HG03097 (cell line): ENCODE data around the gene MAP3K21.

Experiments used
- ATAC-seq: cut with Tn5 transposase; IDR thresholded peaks from one replicate; pipeline ENCODE4 v1.9.1; 2021; ENCODE audit not compliant: unreplicated experiment, low FRiP score

The MAP3K21 gene

GRCh38 chr1:233327651-233328141 is at the start of gene MAP3K21:
MAP3K21 (plus strand) TSS chr1:233327724; CDS start chr1:233328029, 305 bp downstream.
- peak; percentile 33 for ATAC-seq

GRCh38 chr1:233278631-233279030 is 48.9 kb upstream of the MAP3K21 start:
- ATAC-seq = no peak

DNA sequence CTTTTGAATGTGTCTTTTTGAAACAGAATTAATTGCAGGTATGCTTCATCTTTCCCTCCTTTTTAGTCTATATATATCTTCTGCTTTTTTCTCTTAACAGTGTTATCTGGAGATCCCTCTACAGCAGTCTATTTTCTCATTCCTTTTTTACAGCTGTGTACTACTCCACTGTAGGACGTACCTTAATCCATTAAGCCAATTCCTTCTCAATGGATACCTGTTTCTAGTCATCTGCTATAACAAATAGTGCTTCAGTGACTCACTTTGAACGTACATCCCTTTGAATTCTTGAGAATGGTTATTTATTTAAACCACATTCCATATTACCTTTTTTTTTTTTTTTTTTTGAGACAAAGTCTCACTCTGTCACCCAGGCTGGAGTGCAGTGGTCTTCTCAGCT is 47.6 kb upstream of the MAP3K21 start:
- no peak for ATAC-seq

- peak; percentile 84 for ATAC-seq
These were observed 45.6 kb upstream of the MAP3K21 start for GRCh38 chr1:233281711-233282581.

- no peak for ATAC-seq
These were observed 45.0 kb upstream of the MAP3K21 start for GRCh38 chr1:233282582-233282886.

DNA sequence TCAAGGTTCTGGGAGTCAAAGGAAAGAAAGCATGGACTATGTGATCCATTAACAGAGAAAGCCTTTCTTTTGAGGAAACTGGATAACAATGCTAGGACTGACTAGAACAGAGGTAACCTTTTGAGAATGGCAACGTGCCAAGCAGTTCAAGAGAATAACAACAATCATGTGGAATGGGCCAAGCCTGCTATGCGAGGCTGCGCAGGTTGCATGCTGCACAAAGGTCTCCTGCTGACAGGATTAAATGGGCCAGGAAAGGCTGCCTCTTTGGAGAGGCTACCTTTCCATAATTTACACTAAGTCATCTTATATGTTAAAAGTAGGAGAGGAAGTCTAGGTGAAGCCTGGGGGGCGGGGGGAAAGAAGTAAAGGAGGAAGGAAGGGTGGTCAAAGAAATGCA is 37.8 kb upstream of the MAP3K21 start:
- ATAC-seq = no peak

- no peak for ATAC-seq
These were observed 37.0 kb upstream of the MAP3K21 start for GRCh38 chr1:233290396-233291034.

- no peak for ATAC-seq
These were observed 33.7 kb upstream of the MAP3K21 start for GRCh38 chr1:233293556-233294446.

- ATAC-seq = no peak
These were observed 32.6 kb upstream of the MAP3K21 start for GRCh38 chr1:233294913-233295236.

DNA sequence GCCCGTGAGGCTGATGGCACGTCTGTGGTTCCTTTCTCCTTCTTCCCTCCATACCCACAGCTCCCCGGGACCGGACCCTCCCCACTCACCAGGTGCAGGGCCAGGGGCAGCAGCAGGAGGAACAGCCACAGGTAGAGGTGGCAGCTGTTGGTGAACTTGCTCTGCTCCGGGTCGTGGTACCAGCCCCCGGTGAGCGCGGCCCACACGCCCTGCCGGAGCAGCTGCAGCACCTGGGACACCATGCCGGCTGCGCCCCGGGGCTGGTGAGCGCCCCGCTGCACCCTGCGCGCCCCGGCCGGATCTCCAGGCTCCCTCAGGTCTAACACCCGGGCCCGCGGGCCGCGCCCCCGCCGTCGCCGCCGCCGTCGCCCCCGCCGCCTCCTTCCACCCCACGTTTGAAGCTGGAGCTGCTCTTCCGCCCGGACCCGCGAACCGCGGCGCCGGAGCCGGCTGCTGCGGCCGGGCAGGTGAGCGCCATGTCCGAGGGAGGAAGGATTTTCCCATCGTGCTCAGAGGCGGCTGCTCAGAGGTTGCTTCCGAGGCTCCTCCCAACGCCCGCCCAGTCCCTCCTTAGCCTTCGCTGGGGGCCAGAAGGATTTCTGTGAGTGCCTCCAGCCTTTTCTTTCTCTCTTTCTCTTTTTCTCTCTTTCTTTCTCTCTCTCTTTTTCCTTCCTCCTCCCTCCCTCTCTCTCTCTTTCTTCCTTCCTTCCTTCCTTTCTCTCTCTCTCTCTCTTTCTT is 32.1 kb upstream of the MAP3K21 start, which contains the start of gene PCNX2:
Gene PCNX2, minus strand, starts transcription at position 489 of the 738 bp plus-strand sequence. Its CDS starts 247 bp downstream, at position 242.
- peak; percentile 91 for ATAC-seq

- ATAC-seq = no peak
These were observed 31.6 kb upstream of the MAP3K21 start for GRCh38 chr1:233295975-233296322.

DNA sequence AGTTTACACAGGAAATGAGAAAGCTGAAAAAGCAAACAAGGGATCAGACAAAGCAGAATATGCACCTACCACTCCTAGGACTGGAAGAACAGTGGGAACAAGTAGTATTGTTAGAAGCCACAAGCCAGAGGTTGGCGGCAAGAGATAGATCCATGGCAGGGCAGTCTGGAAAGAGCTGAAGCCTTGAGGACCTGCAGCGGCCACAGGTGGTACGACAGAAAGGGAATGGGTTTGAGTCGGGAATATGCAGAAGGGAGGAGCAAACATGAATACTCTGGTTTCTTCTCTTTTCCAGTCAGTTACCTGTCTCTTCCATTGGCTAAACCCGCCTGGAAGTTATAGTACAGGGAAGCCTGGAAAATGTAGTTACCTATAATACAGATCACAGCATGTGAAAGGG is 28.1 kb upstream of the MAP3K21 start:
- ATAC-seq = no peak

GRCh38 chr1:233300326-233300725 is 27.2 kb upstream of the MAP3K21 start:
- no peak for ATAC-seq

GRCh38 chr1:233304489-233305102 is 22.9 kb upstream of the MAP3K21 start:
- no peak for ATAC-seq

DNA sequence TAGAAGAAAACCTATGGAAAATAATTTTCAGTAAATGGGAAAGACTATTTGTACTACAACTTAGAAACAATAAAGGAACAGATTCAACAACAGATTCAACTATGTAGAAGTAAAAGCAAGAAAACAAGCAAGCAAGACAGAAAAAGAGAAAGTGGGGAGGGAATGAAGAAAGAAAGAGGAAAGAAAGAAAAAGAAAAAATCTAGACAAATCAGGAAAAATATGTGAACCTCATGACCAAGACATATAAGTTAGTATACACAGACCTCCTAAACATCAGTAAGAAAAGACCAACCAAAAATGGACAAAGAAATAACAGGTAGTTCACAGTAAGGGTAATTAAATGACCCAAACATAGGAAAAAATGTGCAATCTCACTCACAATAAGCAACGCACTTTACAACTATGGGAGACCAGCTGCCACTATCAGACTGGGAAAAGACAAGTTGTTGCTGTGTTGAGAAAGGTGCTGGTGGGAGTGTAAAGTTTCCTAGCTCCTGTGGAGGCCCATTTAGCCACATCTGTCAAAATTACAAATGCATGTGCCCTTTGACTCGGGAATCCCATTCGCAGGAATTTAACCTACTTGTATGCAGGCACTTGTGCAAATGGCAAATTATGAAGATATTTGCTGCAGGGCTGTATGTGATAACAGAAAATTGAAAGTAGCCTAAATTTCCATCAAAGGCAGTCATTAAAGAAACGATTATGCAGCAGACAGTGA is 13.9 kb upstream of the MAP3K21 start:
- no peak for ATAC-seq

GRCh38 chr1:233315718-233316301 is 11.7 kb upstream of the MAP3K21 start:
- no peak for ATAC-seq

- ATAC-seq = no peak
These were observed 11.1 kb upstream of the MAP3K21 start for GRCh38 chr1:233316473-233316872.

- no peak for ATAC-seq
These were observed 8.3 kb upstream of the MAP3K21 start for GRCh38 chr1:233319272-233319671.

DNA sequence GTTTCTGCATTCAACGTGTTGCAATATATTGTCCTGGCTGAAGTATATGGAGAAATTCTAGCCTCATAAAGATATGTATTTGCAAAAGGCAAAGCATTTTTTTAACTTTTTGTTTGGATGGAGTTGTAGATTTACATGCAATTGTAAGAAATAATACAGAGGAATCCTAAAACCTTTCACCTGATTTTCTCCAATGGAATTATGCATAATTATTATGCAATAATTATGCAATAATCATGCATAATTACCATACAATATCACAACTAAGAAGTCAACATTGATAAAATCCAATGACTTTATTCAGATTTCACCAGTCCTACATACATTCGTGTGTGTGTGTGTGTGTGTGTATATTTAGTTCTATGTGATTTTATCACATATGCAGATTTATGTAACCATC is 7.5 kb upstream of the MAP3K21 start:
- ATAC-seq = no peak
